ENCODE results near the gene STK17B. TPM values are rescaled to one million over a fixed set of nuclear protein-coding genes. Genes with fewer than 3 reads are reported as not detected.

STK17B gene
- total and polyA plus RNA-seq, 10 of the 15 experiments (the other 5 are each of a cell fraction or from before 2014, with no cell fraction given): 21.2 to 108 (median 53.7) TPM

GRCh38 chr2:196130039-196130825 is 41.1 kb downstream of the STK17B start:
- no peaks in the 10 kb centered on the region for H3K27me3 ChIP-seq (replicated peaks in 1 of 2; ENCODE audit: control insufficient read depth in 2 of 2, insufficient read depth in 2 of 2, low read length in 1 of 2)
- RAD21 ChIA-PET (ENCODE audit: unreplicated experiment): no interaction called here
- ATAC-seq: no peak
- CTCF ChIA-PET: interaction anchor here (0.6 to 1.6 kb wide), 3 partner anchors 18 to 580 kb away, joined by 3 to 8 read pairs (median 3); no protein-coding TSS in a partner anchor
- POLR2A ChIA-PET: no interaction called here
- peaks cover 36% of the 10 kb centered on the region for H3K9me3 ChIP-seq (replicated peaks; ENCODE audit: control insufficient read depth, insufficient read depth, low read length)
- no peak overlapping the region for H3K9ac ChIP-seq (ENCODE audit: control insufficient read depth, insufficient read depth, low read length)
- no peak overlapping the region for H3K4me2 ChIP-seq (ENCODE audit: control insufficient read depth, insufficient read depth)
- no peaks in the 10 kb centered on the region for H3K79me2 ChIP-seq (ENCODE audit: control insufficient read depth, insufficient read depth, low read length)
- H3K4me3 ChIP-seq: no peak overlapping the region
- SMC1A ChIA-PET (ENCODE audit: uncharacterized antibody, unreplicated experiment): interaction anchor here (0.5 to 4.5 kb wide), 4 partner anchors 52 to 146 kb away, joined by 3 to 26 read pairs (median 9); no protein-coding TSS in a partner anchor
- H2AFZ ChIP-seq (ENCODE audit: control insufficient read depth, low read depth, low read length): no peak overlapping the region
- 90% methylated on average over 7 of the region's 7 CpGs for WGBS (ENCODE audit: insufficient coverage, insufficient replicate concordance, low lambda C conversion rate, missing lambda C conversion rate)
- no peak overlapping the region for H3K27ac ChIP-seq (ENCODE audit: control insufficient read depth, insufficient read depth)
- no peak for DNase-seq (ENCODE audit: low read depth, low spot score)
- peaks cover 0 to 2% of the 10 kb centered on the region in 2 experiments; a peak in 1 of 4 replicates for H3K36me3 ChIP-seq (ENCODE audit: control insufficient read depth in 2 of 2, insufficient read depth in 2 of 2, low read length in 1 of 2)
- intact Hi-C loops (cut with micrococcal nuclease; ENCODE audit: unreplicated experiment) (loop anchor here (5.0 kb wide), 2 partner anchors 53 to 207 kb away; no protein-coding TSS in a partner anchor), in situ Hi-C loops (cut with MboI) (no loop called here)
- no peaks in the 10 kb centered on the region for H4K20me1 ChIP-seq (ENCODE audit: control insufficient read depth, insufficient read depth)
- BruUV-seq (replicated peaks): no TSS peak
- no peaks in the 10 kb centered on the region for H3K4me1 ChIP-seq (ENCODE audit: control insufficient read depth, insufficient read depth, low read length)
- no peak for FAIRE-seq
- no peak for TF ChIP-seq ASH2L (IDR thresholded peaks at IDR 0.05; ENCODE audit: borderline replicate concordance, low read depth)
- no peak for TF ChIP-seq CUX1 (IDR thresholded peaks at IDR 0.05; ENCODE audit: insufficient replicate concordance, low read depth, low read length)
- no peak for TF ChIP-seq ZSCAN29 (IDR thresholded peaks at IDR 0.05)
- TF ChIP-seq SMARCA5 (IDR thresholded peaks at IDR 0.05): no peak
- no peak for TF ChIP-seq EED (IDR thresholded peaks at IDR 0.05; ENCODE audit: low read depth)
- no peak for TF ChIP-seq RELB (IDR thresholded peaks at IDR 0.05; ENCODE audit: low read depth)
- TF ChIP-seq KLF5 (IDR thresholded peaks at IDR 0.05; ENCODE audit: partially characterized antibody): no peak
- TF ChIP-seq POLR2AphosphoS5 (IDR thresholded peaks at IDR 0.05; ENCODE audit: low read length): no peak
- no peak for TF ChIP-seq BCLAF1 (IDR thresholded peaks at IDR 0.05)
- TF ChIP-seq CBX5 (IDR thresholded peaks at IDR 0.05; ENCODE audit: low read depth): peak; percentile 100
- TF ChIP-seq NBN (IDR thresholded peaks at IDR 0.05): no peak

Data from GM12878 (cell line).